KMS-11 (cell line): Measurements from ENCODE around the gene PIGO.

Experiments
- H2AFZ ChIP-seq: fragments of 200-600 bp; sonication (generic); 2 replicates; pipeline ENCODE4 v1.6.1; 2016; ENCODE audit warnings: antibody characterized with exemption, mixed run types, low read depth
- H3K27ac ChIP-seq: fragments of 200-600 bp; sonication (generic); 2 replicates; pipeline ENCODE4 v1.6.1; 2016; ENCODE audit warnings: mild to moderate bottlenecking, mixed run types
- H3K27me3 ChIP-seq: fragments of 200-600 bp; sonication (generic); 2 replicates; pipeline ENCODE4 v1.6.1; 2017; ENCODE audit warnings: mild to moderate bottlenecking, low read depth, mixed run types, moderate library complexity; ENCODE audit not compliant: insufficient read depth
- H3K36me3 ChIP-seq: fragments of 200-600 bp; sonication (generic); 2 replicates; pipeline ENCODE4 v1.6.1; 2017; ENCODE audit warnings: mild to moderate bottlenecking, mixed run types; ENCODE audit not compliant: insufficient read depth
- H3K4me1 ChIP-seq: fragments of 200-600 bp; sonication (generic); 2 replicates; pipeline ENCODE4 v1.6.1; 2016; ENCODE audit warnings: mild to moderate bottlenecking, low read depth, mixed run types; ENCODE audit not compliant: poor library complexity, severe bottlenecking
- H3K4me2 ChIP-seq: fragments of 200-600 bp; sonication (generic); 2 replicates; pipeline ENCODE4 v1.7.0; 2016; ENCODE audit warnings: mild to moderate bottlenecking, mixed run types
- H3K4me3 ChIP-seq: fragments of 200-600 bp; sonication (generic); IDR thresholded peaks from 2 replicates; pipeline ENCODE4 v1.6.1; 2017; ENCODE audit warnings: low read depth, low read length, mixed read lengths; ENCODE audit not compliant: insufficient read depth
- H3K79me2 ChIP-seq: fragments of 200-600 bp; sonication (generic); 2 replicates; pipeline ENCODE4 v1.6.1; 2016; ENCODE audit warnings: low read depth, mixed run types; ENCODE audit not compliant: insufficient read depth
- H3K9ac ChIP-seq: fragments of 200-600 bp; sonication (generic); 2 replicates; pipeline ENCODE4 v1.6.1; 2016; ENCODE audit warnings: mild to moderate bottlenecking, mixed run types
- H4K20me1 ChIP-seq: fragments of 200-600 bp; sonication (generic); 2 replicates; pipeline ENCODE4 v1.6.1; 2016; ENCODE audit warnings: mild to moderate bottlenecking, mixed run types; ENCODE audit not compliant: insufficient read depth
- CTCF ChIP-seq: fragments of 200-600 bp; sonication (generic); conservative IDR thresholded peaks from 2 replicates; pipeline ENCODE4 v1.6.1; 2017; ENCODE audit warnings: low read depth, mild to moderate bottlenecking, antibody characterized with exemption, low read length, moderate library complexity, mixed read lengths

Gene PIGO

GRCh38 chr9:35105126-35105525 lies 8.7 kb upstream of the PIGO start:
- Histone ChIP-seq H3K4me2 (no peak overlapping the region), H3K27ac (no peak overlapping the region)
- TF ChIP-seq CTCF: no peak

GRCh38 chr9:35104586-35104985 lies 8.2 kb upstream of the PIGO start:
- no peaks in the 10 kb centered on the region for H3K27me3 ChIP-seq
- H2AFZ ChIP-seq: no peak overlapping the region
- peaks cover 17% of the 10 kb centered on the region for H3K4me1 ChIP-seq
- H3K4me3 ChIP-seq: no peak overlapping the region
- peaks cover 13% of the 10 kb centered on the region; the same call in 1 of the 2 replicates for H3K79me2 ChIP-seq
- no peak for TF ChIP-seq CTCF
- no peak overlapping the region for H3K9ac ChIP-seq
- no peak overlapping the region for H3K27ac ChIP-seq
- H4K20me1 ChIP-seq: no peaks in the 10 kb centered on the region
- H3K4me2 ChIP-seq: no peak overlapping the region
- H3K36me3 ChIP-seq: no peaks in the 10 kb centered on the region

More at GRCh38 chr9:35105126-35105525, 8.7 kb upstream of the PIGO start:
- H2AFZ ChIP-seq: no peak overlapping the region
- H3K79me2 ChIP-seq: peaks cover 13% of the 10 kb centered on the region; the same call in 1 of the 2 replicates
- no peaks in the 10 kb centered on the region for H4K20me1 ChIP-seq
- H3K4me1 ChIP-seq: peaks cover 17% of the 10 kb centered on the region
- no peak overlapping the region for H3K9ac ChIP-seq
- no peaks in the 10 kb centered on the region for H3K27me3 ChIP-seq
- H3K36me3 ChIP-seq: no peaks in the 10 kb centered on the region
- H3K4me3 ChIP-seq: no peak overlapping the region

GRCh38 chr9:35103660-35104191 lies 7.3 kb upstream of the PIGO start:
- Histone ChIP-seq H3K27ac (peak overlapping the region; percentile 88), H3K9ac (peak overlapping the region; percentile 85), H3K36me3 (no peaks in the 10 kb centered on the region)

GRCh38 chr9:35102769-35103659 lies 6.6 kb upstream of the PIGO start, which contains the start of gene STOML2:
STOML2 (minus strand) TSS chr9:35103131; CDS start chr9:35103094, 37 bp downstream.
- Histone ChIP-seq H3K36me3 (no peaks in the 10 kb centered on the region), H3K27ac (peak within 1 kb of the TSS; percentile 88)

More at GRCh38 chr9:35103660-35104191, 7.3 kb upstream of the PIGO start:
- Histone ChIP-seq H3K4me1 (peaks cover 17% of the 10 kb centered on the region), H4K20me1 (no peaks in the 10 kb centered on the region), H3K4me2 (peak overlapping the region; percentile 66), H2AFZ (peak overlapping the region; percentile 62; the same call in 1 of the 2 replicates), H3K27me3 (no peaks in the 10 kb centered on the region), H3K79me2 (peaks cover 13% of the 10 kb centered on the region; the same call in 1 of the 2 replicates), H3K4me3 (no peak overlapping the region)
- TF ChIP-seq CTCF: no peak

More at GRCh38 chr9:35102769-35103659, 6.6 kb upstream of the PIGO start, which contains the start of gene STOML2:
- H4K20me1 ChIP-seq: no peaks in the 10 kb centered on the region
- H3K79me2 ChIP-seq: peaks cover 13% of the 10 kb centered on the region; the same call in 1 of the 2 replicates
- H2AFZ ChIP-seq: peak within 1 kb of the TSS; percentile 62; the same call in 1 of the 2 replicates
- peaks cover 17% of the 10 kb centered on the region for H3K4me1 ChIP-seq
- H3K4me3 ChIP-seq: no peak within 1 kb of the TSS
- peak within 1 kb of the TSS; percentile 85 for H3K9ac ChIP-seq
- peak within 1 kb of the TSS; percentile 91 for H3K4me2 ChIP-seq
- TF ChIP-seq CTCF: no peak
- H3K27me3 ChIP-seq: no peaks in the 10 kb centered on the region
